Suppressor macrophage treated with lipopolysaccharide for 1 hour (primary cell): ENCODE results near the gene MT3.
A peak's percentile ranks its signal among the peaks of the same experiment; 100 is the strongest.
"Not testable (repeated sequence)": the region's sequence is repeated elsewhere in the genome, so short reads cannot be mapped to it uniquely, and the experiment has no call there.

ENCODE experiments used
- DNase-seq, 3 donors: peaks; one replicate each; pipeline ENCODE4 v3.0.0-alpha.2; 2020 to 2022

MT3 gene

DNA sequence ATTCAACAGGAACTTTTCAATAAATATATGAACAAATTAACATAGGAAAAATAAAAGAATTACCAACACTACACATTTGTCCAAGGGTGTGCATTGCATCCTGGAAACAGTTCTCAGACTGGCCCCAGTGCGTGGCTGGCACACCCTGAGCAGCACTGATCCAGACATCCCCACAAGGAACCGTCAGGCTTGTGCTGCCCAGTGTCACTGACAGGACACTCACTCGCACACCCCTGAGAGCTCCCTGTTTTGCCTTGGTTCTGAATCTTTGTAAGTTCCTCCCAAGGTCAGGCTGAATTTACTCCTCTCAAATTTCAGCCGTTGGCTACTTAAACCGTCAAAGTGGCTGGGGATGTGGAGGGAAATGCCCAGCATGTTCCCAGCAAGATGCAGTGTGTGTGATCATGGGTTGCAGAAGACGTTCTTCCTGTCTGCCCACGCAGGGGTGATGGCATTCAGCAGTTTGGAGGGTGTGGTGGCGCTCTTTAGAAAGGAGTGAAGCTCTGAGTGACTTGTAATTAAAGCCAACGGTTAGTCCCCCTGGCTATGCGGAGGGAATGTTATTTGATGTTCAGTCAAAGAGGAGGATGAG is 20.8 kb downstream of the MT3 start:
- DNase-seq: peak; percentile 96 to 99 (median 98)

DNA sequence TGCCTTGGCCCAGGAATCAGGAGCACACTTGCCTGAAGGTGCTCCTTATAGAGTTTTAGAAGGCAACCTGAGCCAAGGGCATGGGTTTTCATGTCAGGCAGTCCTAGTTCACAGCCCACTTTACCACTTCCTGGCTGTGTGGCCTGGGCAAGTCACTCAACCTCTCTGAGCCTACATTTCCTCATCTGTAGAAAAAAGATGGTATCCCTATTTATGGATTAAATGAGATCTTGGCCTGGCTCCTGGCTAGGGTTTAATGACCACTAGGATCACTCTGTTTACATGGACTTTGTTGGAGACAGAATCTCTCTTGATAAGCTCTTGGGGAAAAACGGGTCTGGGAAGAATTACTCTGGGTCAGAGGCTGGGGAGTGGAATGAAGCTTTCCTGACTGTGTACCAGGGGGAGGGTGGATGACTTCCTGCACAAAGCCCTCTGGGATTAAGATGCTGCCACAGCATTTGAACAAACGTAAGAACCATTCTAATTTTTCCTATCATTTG is 21.3 kb downstream of the MT3 start:
- DNase-seq: no peak

DNA sequence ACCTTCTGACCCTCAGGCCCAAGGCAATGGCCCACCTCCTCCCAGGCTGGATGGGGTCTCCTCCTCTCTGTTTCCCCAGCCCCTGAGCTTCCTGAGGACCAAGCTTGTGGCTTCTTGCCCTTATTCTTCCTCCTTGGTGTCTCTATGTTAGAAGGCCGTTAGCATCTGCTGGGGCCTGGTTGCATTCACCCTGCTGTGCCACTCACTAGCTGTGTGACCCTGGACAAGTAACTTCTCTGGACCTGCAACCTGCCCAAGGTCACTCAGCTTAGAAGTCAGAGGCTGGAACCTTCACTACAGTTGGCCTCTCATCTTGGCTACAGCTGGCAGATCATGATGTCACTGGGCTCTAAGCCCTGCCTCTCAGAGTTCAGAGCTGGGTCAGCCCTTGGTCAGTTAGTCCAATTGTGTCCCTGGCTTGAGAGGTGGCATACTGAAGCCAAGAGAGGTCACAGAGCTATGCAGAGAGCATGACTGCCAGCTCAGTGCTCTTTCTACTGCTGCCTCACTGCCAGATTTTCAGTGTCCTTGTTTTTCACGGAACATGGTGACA is 22.0 kb downstream of the MT3 start:
- peak in 2 of 3 donors; percentile 46 to 60 for DNase-seq

DNA sequence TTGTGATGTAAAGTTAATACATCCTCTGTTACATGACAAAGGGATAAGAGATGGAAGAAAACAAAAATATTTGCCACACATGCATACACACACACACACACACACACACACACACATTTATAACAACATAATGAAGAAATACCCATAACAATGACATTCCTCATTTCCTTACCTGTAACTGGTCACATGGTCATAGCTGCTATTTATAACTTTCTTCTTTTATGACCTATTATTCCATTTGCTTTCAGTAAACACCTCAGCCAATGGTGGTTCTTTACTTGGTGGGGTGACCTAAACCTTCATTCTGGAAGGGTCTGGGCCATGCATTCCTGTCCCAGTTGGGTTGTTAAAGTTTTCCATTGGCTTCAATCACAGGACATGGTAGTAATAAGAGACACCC is 24.4 kb downstream of the MT3 start:
- DNase-seq: no peak

DNA sequence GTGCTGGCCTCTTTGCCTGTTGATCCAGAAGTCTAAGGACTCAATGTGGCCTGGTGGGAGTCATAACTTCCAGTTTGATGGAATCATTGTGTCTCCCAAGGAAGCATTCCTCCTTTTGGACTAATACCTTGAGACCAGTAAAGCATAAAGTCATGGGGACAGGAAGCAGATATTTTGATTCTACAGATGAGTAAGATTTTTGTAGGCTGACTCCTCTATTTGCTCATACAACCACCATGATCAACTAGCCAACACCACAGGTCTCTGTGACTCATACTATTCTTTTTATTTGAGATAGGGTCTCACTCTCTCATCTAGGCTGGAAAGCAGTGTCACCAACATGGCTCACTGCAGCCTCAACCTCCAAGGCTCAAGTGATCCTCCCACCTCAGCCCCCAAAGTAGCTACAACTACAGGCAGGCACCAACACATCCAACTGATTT is 25.2 kb downstream of the MT3 start:
- no peak for DNase-seq

DNA sequence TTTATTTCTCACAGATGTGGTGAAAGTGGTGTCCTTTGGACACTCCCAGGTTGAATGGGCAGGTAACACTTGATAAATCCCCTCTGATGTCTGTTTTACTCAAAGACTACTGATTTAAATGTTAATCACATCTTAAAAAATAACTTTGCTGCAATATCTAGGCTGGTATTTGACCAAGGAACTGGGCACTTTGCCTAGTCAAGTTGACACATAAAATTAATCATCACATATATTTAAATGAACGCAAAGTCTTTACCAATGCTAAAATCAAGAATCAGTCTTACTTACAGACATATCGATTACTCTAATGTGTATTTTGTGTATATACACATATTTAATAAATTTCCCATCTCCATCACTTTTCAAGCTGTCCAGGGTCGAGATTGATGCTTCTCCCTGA is 26.0 kb downstream of the MT3 start:
- DNase-seq: no peak

DNA sequence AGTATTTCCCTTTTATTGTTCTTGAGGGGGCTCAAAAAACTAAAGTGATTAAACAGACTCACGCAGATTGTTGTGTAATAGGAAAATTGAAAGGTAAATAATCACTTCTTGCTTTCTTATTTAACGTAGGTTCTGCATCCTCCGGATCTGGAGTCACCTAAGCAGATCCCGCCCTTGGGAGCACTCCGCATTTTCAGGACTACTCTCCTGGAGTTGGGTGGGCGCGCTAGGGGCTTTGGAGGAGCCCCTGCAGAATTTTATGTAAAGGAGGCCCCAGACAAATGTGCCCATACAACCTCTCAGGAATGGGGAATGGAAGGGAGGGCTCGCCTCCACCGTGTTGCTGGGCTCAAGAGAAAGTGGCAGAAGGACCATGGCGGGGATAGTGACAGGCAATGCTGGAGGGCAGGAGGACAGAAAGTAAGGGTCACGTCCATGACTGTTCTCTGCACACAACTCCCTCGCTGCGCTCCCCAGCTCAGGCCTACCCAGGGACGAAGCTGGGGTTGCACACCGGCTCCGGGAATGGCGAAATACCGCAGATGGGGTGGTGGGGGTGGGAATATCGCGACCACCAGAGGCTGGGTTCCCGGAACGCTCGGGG is 27.4 kb downstream of the MT3 start:
- DNase-seq: no peak

DNA sequence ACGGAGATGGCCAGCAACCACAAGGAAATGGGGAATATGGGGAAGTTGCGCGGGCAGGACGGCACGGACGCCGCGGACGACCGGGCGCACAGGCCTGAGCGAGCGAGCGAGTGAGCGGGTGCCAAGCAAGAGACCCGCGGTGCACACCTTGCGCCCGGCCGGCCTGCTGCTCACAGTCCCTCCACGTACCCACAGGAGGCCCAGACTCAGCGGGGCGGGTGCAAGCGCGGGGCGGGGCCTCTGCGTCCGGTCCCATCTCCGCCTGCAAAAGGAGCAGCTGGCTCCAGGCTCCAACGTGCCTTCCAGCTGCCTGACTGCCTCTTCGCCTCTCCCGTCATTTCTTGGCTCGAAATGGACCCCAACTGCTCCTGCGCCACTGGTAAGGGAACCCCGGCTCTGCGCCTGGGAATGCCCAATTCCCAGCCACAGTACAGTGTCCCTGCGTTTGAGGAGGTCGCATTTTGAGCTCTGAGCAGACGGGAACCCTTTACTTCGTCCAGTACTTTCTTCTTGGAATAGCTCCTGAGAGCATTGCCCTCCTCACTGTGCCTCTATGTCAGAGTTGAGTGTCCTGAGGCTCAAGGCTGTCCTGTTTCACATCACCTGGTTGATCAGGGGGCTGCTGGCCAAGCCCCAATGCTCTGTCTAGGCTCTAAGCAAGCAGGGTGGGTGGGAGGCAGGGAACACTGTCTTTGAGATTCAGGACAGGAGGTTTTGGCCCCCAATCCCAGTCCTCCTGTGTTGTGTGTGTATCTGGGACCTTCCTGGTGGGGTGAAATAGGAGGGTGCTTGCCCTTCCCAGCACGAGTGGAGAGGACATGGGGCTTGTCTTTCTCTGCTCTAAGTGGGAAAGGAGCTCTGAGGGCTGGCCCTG is 28.1 kb downstream of the MT3 start:
- DNase-seq: peak in 1 of 3 donors; percentile 60

DNA sequence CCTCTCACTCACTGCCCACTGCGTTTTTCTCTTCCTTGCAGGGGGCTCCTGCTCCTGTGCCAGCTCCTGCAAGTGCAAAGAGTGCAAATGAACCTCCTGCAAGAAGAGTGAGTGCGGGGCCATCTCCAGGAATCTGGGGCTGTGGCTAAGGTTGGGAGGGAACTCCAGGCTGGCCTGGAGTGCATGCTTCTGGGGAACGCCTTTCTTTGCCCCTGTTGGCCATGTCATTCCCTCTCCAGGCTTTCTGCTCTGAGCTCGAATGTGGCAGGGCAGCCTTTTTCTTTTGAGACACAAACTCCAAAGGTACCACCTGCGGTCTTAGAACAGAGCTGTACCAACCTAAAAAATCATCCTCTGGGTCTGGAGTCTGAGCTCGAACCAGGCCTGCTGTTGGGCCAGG is 28.8 kb downstream of the MT3 start:
- no peak for DNase-seq

DNA sequence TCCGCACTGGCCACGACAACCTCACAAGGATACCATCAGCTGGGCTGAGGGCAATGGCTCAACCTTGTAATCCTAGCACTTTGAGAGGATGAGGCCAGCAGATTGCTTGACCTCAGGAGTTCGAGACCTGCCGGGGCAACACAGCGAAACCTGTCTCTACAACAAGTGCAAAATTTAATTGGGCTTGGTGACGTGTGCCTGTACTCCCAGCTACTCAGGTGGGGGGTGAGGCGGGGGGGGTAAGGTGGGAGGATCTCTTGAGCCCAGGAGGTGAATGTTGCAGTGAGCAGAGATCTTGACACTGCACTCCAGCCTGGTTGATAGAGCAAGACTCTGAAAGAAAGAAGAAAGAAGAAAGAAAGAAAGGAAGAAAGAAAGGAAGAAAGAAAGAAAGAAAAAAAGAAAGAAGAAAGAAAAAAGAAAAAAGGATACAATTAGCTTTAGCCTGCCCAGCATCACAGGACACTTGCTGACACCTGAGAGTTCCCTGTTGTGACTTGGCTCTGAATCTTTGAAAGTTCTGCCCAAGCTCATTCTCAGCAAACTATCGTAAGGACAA is 31.1 kb downstream of the MT3 start:
- DNase-seq: no peak

DNA sequence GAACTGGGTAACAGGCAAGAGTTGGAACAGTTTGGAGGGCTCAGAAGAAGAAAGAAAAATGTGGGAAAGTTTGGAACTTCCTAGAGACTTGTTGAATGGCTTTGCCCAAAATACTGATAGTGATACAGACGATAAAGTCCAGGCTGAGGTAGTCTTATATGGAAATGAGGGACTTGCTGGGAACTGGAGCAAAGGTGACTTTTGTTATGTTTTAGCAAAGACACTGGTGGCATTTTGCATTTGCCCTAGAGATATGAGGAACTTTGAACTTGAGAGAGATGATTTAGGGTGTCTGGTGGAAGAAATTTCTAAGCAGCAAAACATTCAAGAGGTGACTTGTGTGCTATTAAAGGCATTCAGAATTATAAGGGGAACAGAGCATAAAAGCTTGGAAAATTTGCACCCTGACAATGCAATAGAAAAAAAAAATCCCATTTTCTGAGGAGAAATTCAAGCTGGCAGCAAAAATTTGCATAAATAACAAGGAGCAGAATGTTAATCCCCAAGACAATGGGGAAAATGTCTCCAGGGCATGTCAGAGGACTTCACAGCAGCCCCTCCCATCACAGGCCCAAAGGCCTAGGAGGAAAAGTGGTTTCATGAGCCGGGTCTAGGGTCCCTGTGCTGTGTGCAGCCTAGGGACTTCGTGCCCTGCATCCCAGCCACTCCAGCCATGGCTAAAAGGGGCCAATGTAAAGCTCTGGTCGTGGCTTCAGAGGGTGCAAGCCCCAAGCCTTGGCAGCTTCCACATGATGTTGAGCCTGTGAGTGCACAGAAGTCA is 32.5 kb downstream of the MT3 start:
- not testable (repeated sequence) for DNase-seq

DNA sequence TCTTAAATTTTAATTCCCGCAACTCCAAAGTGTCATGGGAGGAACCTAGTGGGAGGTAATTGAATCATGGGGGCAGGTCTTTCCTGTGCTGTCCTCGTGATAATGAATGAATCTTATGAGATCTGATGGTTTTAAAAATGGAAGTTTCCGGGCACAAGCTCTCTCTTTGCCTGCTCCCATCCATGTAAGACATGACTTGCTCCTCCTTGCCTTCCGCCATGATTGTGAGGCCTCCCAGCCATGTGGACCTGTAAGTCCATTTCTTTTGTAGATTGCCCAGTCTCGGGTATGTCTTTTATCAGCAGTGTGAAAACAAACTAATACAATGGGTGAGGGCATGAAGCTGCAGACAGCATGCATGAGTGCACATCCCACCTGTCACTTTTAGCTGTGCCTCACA is 33.9 kb downstream of the MT3 start:
- DNase-seq: not testable (repeated sequence)

DNA sequence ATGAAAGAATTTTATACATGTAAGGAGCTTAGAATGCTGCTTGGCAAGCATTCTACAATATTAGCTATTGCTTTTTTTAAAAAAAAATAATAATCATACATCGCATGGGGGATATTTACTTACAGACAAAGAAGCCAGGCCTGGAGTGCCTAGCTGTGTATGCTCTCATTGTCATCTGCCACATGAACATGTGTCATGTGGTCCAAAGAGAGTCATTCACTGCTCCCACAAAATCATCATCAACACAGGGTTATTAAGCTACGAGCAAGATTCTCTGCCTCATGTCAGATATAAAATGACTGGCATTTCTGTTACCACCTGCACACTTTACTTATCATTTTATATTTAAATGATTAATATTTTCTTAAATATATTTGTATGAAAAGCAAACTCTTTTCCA is 34.3 kb downstream of the MT3 start:
- DNase-seq: no peak

DNA sequence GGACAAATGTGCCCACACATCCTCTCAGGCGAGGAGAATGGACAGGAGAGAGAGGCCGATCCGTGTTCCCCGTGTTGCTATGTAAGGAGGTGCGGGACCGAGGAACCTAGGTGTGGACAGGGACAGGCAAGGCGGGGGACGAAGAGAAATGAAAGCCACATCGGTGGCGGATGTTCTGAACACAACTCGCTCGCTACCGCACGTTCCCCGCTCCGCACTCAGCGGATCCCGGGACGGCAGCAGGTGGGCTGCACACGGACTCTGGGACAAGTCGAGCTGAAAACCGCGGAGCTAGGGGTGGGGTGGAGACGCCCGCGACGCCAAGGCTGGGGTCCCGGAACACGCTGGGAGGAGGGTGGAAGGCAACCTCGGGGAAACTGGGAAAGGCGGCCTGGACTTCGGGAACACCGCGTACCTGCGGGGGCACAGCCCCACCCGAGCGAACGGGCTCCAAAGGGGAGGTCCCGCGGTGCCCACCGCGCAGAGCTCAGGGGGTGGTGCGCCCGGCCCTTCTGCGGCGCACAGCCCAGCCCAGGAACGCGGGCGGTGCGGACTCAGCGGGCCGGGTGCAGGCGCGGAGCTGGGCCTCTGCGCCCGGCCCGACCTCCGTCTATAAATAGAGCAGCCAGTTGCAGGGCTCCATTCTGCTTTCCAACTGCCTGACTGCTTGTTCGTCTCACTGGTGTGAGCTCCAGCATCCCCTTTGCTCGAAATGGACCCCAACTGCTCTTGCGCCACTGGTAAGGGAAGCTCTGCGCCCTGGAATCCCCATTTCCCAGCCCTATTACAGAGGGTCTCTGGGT is 36.0 kb downstream of the MT3 start, which contains the start of gene MT1E:
TSS of gene MT1E (plus strand) at position 642 of the 803 bp plus-strand sequence. CDS start at position 713, 71 bp downstream.
- DNase-seq: peak; percentile 68 to 72 (median 71)

DNA sequence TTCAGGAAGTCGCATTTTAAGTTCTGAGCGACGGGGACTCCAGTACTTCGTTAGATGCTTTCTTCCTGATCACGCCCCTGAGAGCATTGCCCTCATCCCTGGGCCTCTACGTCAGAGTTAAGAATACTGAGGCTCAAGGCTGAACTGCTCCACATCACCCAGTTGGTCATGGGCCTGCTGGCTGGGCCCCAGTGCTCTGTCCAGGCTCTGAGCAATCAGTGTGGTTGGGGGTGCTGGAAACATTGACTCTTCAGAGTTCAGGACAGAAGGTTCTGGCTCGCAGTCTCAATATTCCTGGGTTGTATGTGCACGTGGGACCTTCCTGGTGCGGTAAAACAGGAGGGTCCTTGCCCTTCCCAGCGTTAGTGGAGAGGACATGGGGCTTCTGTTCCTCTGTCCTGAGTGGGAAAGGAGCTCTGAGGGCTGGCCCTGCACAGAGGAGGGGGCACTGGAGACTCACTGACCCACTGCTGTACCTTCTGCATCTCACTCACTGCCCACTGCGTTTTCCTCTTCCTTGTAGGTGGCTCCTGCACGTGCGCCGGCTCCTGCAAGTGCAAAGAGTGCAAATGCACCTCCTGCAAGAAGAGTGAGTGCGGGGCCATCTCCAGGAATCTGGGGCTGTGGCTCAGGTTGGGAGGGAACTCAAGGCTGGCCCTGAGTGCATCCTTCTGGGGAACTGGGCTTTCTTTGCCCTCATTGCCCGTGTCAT is 36.8 kb downstream of the MT3 start:
- DNase-seq: peak; percentile 42 to 70 (median 56)

DNA sequence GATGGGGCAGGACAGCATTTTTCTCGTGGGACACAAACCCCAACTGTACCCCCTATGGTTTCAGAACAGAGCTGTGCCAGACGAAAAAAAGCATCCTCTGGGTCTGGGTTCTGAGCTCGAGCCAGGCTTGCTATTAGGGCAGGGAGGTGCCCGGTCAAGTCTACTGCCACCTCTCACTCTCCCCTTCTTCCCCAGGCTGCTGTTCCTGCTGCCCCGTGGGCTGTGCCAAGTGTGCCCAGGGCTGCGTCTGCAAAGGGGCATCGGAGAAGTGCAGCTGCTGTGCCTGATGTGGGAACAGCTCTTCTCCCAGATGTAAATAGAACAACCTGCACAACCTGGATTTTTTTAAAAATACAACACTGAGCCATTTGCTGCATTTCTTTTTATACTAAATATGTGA is 37.4 kb downstream of the MT3 start:
- DNase-seq: no peak

DNA sequence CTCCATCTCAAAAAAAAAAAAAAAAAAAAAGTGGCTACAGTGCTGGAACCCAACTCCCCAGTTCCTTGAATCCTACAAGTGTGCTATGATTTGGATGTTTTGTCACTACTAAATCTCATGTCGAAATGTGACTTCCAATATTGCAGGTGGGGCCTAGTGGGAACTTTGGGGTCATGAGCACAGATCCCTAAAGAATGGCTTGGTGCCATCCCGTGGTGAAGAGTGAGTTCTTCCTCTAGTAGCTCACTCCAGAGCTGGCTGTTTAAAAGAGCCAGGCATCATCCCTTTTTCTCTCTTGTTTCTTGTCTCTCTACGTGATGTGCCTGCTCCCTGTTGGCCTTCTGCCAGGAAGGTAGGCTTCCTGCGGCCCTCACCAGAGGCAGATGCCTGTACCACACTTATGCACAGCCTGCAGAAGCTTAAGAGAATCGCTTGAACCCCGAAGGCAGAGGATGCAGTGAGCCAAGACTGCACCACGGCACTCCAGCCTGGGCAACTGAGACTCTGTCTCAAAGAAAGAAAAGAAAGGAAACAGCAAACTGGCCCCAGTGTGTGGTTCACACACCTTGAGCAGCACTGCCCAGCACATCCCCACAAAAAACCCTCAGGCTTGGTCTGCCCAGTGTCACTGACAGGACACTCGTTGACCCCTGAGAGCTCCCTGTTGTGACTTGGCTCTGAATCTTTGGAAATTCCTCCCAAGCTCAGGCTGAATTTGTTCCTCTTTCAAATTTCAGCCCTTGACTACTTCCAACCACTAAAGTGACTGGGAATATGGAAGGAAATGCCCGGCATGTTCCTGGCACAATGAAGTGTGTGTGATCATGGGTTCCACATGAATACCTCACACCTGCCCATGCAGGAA is 39.4 kb downstream of the MT3 start:
- peak; percentile 53 to 69 (median 55) for DNase-seq

DNA sequence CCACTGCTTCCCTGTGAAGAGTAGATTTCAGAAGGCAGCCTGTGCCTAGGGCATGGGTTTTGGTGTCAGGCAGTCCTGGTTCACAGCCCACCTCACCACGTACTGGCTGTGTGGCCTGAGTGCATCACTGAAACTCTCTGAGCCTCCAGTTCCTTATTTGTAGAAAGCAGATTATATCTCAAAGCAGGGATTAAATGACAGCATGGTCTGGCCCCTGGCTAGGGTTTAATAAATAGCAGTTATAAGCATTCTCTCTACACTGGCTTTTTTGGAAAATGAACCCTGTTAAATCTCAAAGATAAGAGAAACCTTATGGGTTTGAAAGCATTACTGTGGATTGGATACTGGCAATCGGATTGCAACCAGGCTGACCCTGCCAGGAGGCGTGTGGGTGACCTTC is 40.2 kb downstream of the MT3 start:
- no peak for DNase-seq

DNA sequence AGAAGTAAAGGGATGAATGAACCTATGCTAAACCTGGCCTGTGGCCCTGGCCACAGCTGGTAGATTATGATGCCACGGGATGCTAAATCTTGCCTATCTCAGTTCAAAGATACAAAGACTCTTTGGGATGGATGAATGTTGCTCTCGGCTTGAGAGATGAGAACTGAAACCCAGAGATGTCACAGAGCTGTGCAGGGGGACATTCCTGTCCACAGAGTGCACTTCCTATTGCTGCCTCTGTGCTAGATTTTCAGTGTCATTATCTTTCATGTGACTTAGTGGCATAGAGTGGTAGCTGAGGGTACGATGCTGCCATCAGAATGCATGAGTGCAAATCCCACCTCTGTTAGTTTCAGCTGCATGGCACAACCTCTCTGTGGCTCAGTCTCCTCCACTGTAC is 40.8 kb downstream of the MT3 start:
- peak; percentile 48 to 53 (median 49) for DNase-seq

DNA sequence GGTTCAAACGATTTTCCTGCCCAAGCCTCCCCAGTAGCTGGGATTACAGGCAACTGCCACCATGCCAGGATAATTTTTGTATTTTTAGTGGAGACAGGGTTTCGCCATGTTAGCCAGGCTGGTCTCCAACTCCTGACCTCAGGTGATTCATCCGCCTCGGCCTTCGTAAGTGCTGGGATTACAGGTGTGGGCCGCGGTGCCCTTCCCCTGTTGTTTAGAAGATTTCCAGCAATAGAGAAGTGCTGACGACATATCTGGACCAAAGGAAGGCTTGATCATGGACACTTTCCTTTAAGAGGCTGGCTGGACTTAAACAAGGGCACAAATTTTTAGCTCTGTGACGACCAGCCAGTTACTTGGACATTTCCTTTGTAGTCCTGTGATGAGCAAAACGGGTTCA is 41.9 kb downstream of the MT3 start:
- DNase-seq: no peak
